Activated CD8-positive, alpha-beta memory T cell treated with anti-CD3 and anti-CD28 coated beads for 48 hours (primary cell): ENCODE measurements around the gene RNF31.

Source experiments
- DNase-seq, 3 experiments: peaks; one replicate each; pipeline ENCODE4 v3.0.0-alpha.2; 2020; ENCODE audit warnings: low read depth in 2 of 3, low spot score in 2 of 3

Gene RNF31

GRCh38 chr14:24137529-24138395, 9.5 kb upstream of the RNF31 start:
- no peak for DNase-seq

GRCh38 chr14:24138396-24139271, 8.7 kb upstream of the RNF31 start:
- no peak for DNase-seq

- no peak for DNase-seq
These were observed 7.9 kb upstream of the RNF31 start for GRCh38 chr14:24139272-24139934.

- peak; percentile 97 to 98 (median 97) for DNase-seq
These were observed 6.0 kb upstream of the RNF31 start, which contains the start of gene EMC9 for GRCh38 chr14:24141097-24141880. Gene EMC9 (minus strand): TSS chr14:24141591. CDS start chr14:24141304, 287 bp downstream.

GRCh38 chr14:24143511-24143910, 3.8 kb upstream of the RNF31 start:
- no peak for DNase-seq

GRCh38 chr14:24144451-24144850, 2.8 kb upstream of the RNF31 start:
- DNase-seq = no peak

GRCh38 chr14:24145219-24145618, 2.1 kb upstream of the RNF31 start:
- no peak for DNase-seq

GRCh38 chr14:24145690-24146452, 1.4 kb upstream of the RNF31 start:
- DNase-seq = no peak

GRCh38 chr14:24146453-24146977, 783 bp upstream of the RNF31 start, which contains the start of gene PSME2:
Gene PSME2 (minus strand): TSS chr14:24146610. CDS start chr14:24146581, 29 bp downstream.
- peak; percentile 74 to 88 (median 80) for DNase-seq

GRCh38 chr14:24147761-24148428, 597 bp downstream of the RNF31 start:
- DNase-seq = no peak

- no peak for DNase-seq
These were observed 2.1 kb downstream of the RNF31 start for GRCh38 chr14:24149302-24149969.

GRCh38 chr14:24150061-24150460, 2.8 kb downstream of the RNF31 start:
- DNase-seq = no peak

GRCh38 chr14:24150567-24150966, 3.3 kb downstream of the RNF31 start:
- DNase-seq = no peak

- no peak for DNase-seq
These were observed 3.7 kb downstream of the RNF31 start for GRCh38 chr14:24150993-24151392.

GRCh38 chr14:24151404-24152080, 4.2 kb downstream of the RNF31 start:
- no peak for DNase-seq

GRCh38 chr14:24155100-24155499, 7.8 kb downstream of the RNF31 start:
- DNase-seq = no peak

- DNase-seq = no peak
These were observed 9.5 kb downstream of the RNF31 start for GRCh38 chr14:24156840-24157239.

- no peak for DNase-seq
These were observed 10.0 kb downstream of the RNF31 start for GRCh38 chr14:24157331-24157730.
